ENCODE results near the gene RAB5IF.

Gene RAB5IF

DNA sequence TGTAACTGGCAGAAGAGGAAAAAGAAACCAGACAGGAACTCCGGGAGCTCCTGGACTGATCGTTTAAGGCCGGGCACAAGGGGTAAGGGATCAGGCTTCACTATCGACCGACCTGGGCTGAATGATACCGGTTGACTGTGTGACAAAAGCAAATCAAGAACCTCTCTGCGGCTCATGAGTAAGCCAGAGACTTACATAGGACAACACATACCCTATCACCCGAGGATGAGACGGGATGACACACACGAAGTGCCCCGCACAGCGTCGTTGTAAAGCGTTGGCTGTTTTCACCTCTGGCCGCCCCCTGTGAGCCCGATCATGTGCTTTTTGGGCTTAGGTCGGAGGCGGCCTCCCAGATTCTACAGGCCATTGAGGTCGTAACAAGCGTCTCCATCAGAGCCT lies 32.9 kb upstream of the RAB5IF start:
- Histone ChIP-seq H3K9me3 (ENCODE audit: insufficient read depth, low read length, severe bottlenecking) (no peaks in the 10 kb centered on the region), H3K9ac (ENCODE audit: low read depth, low read length) (peak overlapping the region; percentile 56), H3K4me1 (ENCODE audit: insufficient read depth, low read length) (peaks cover 37% of the 10 kb centered on the region), H4K20me1 (ENCODE audit: insufficient read depth, low read length) (peaks cover 22% of the 10 kb centered on the region), H3K79me2 (ENCODE audit: insufficient read depth, low read length) (peaks cover 43% of the 10 kb centered on the region), H3K4me2 (ENCODE audit: insufficient read depth, low read length) (peak overlapping the region; percentile 95), H3K27ac (ENCODE audit: low read length) (peak overlapping the region; percentile 78), H3K4me3 (ENCODE audit: low read depth in 1 of 2, low read length in 2 of 2) (peak overlapping the region; percentile 13 to 58; a peak in 3 of 4 replicates), H2AFZ (ENCODE audit: low read depth, low read length) (peak overlapping the region; percentile 89), H3K27me3 (ENCODE audit: insufficient read depth, low read length, poor library complexity) (no peaks in the 10 kb centered on the region), H3K36me3 (ENCODE audit: insufficient read depth, low read length) (peaks cover 17% of the 10 kb centered on the region)
- ATAC-seq (ENCODE audit: insufficient read depth, low read depth) (peak; percentile 3; the same call in 2 of the 3 replicates), DNase-seq (no peak)
- TF ChIP-seq EZH2 (IDR thresholded peaks at IDR 0.05; ENCODE audit: borderline replicate concordance, low read depth, low read length, severe bottlenecking) = no peak
- TF ChIP-seq, protein P1, sequence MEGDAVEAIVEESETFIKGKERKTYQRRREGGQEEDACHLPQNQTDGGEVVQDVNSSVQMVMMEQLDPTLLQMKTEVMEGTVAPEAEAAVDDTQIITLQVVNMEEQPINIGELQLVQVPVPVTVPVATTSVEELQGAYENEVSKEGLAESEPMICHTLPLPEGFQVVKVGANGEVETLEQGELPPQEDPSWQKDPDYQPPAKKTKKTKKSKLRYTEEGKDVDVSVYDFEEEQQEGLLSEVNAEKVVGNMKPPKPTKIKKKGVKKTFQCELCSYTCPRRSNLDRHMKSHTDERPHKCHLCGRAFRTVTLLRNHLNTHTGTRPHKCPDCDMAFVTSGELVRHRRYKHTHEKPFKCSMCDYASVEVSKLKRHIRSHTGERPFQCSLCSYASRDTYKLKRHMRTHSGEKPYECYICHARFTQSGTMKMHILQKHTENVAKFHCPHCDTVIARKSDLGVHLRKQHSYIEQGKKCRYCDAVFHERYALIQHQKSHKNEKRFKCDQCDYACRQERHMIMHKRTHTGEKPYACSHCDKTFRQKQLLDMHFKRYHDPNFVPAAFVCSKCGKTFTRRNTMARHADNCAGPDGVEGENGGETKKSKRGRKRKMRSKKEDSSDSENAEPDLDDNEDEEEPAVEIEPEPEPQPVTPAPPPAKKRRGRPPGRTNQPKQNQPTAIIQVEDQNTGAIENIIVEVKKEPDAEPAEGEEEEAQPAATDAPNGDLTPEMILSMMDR (IDR thresholded peaks at IDR 0.05; ENCODE audit: borderline replicate concordance, extremely low read depth, low read length, poor library complexity, severe bottlenecking) = no peak

- Histone ChIP-seq H2AFZ (ENCODE audit: low read depth, low read length) (peak within 1 kb of the TSS; percentile 89), H3K27me3 (ENCODE audit: insufficient read depth, low read length, poor library complexity) (no peaks in the 10 kb centered on the region)
Measured at GRCh38 chr20:36573103-36573797, 32.3 kb upstream of the RAB5IF start, which contains the start of gene TGIF2. TGIF2 (plus strand) TSS chr20:36573597; CDS start chr20:36578775, 5,178 bp downstream.

GRCh38 chr20:36573798-36574365 lies 31.7 kb upstream of the RAB5IF start:
- peak overlapping the region; percentile 76 for H2AFZ ChIP-seq (ENCODE audit: low read depth, low read length)
- H3K9me3 ChIP-seq (ENCODE audit: insufficient read depth, low read length, severe bottlenecking) = no peaks in the 10 kb centered on the region
- DNase-seq = peak; percentile 52
- peaks cover 37% of the 10 kb centered on the region for H3K4me1 ChIP-seq (ENCODE audit: insufficient read depth, low read length)
- TF ChIP-seq, protein P1 (IDR thresholded peaks at IDR 0.05; ENCODE audit: borderline replicate concordance, extremely low read depth, low read length, poor library complexity, severe bottlenecking) = no peak
- TF ChIP-seq EZH2 (IDR thresholded peaks at IDR 0.05; ENCODE audit: borderline replicate concordance, low read depth, low read length, severe bottlenecking) = no peak
- peaks cover 55% of the 10 kb centered on the region for H3K79me2 ChIP-seq (ENCODE audit: insufficient read depth, low read length)
- peak overlapping the region; percentile 82 for H3K27ac ChIP-seq (ENCODE audit: low read length)
- peaks cover 29% of the 10 kb centered on the region for H3K36me3 ChIP-seq (ENCODE audit: insufficient read depth, low read length)
- peaks cover 34% of the 10 kb centered on the region for H4K20me1 ChIP-seq (ENCODE audit: insufficient read depth, low read length)
- no peaks in the 10 kb centered on the region for H3K27me3 ChIP-seq (ENCODE audit: insufficient read depth, low read length, poor library complexity)
- peak; percentile 12 for ATAC-seq (ENCODE audit: insufficient read depth, low read depth)
- H3K4me3 ChIP-seq (ENCODE audit: low read depth in 1 of 2, low read length in 2 of 2) = peak overlapping the region; percentile 59 to 65
- peak overlapping the region; percentile 97 for H3K9ac ChIP-seq (ENCODE audit: low read depth, low read length)
- peak overlapping the region; percentile 95 for H3K4me2 ChIP-seq (ENCODE audit: insufficient read depth, low read length)

More at GRCh38 chr20:36573103-36573797, 32.3 kb upstream of the RAB5IF start, which contains the start of gene TGIF2:
- ATAC-seq (ENCODE audit: insufficient read depth, low read depth) (peak; percentile 86), DNase-seq (peak; percentile 97)
- Histone ChIP-seq H3K36me3 (ENCODE audit: insufficient read depth, low read length) (peaks cover 22% of the 10 kb centered on the region), H3K9ac (ENCODE audit: low read depth, low read length) (peak within 1 kb of the TSS; percentile 97), H3K79me2 (ENCODE audit: insufficient read depth, low read length) (peaks cover 48% of the 10 kb centered on the region), H3K27ac (ENCODE audit: low read length) (peak within 1 kb of the TSS; percentile 82), H3K4me2 (ENCODE audit: insufficient read depth, low read length) (peak within 1 kb of the TSS; percentile 95), H3K9me3 (ENCODE audit: insufficient read depth, low read length, severe bottlenecking) (no peaks in the 10 kb centered on the region), H3K4me1 (ENCODE audit: insufficient read depth, low read length) (peaks cover 37% of the 10 kb centered on the region), H4K20me1 (ENCODE audit: insufficient read depth, low read length) (peaks cover 28% of the 10 kb centered on the region), H3K4me3 (ENCODE audit: low read depth in 1 of 2, low read length in 2 of 2) (peak within 1 kb of the TSS; percentile 59 to 65)
- TF ChIP-seq EZH2 (IDR thresholded peaks at IDR 0.05; ENCODE audit: borderline replicate concordance, low read depth, low read length, severe bottlenecking) = no peak
- TF ChIP-seq, protein P1 (IDR thresholded peaks at IDR 0.05; ENCODE audit: borderline replicate concordance, extremely low read depth, low read length, poor library complexity, severe bottlenecking) = no peak
